GM04504 (cell line): ENCODE results near the gene OPHN1.

ENCODE experiments used
- DNase-seq: peaks from one replicate; pipeline ENCODE4 v3.0.0-alpha.2; 2012; ENCODE audit warnings: low read depth

The OPHN1 gene

DNA sequence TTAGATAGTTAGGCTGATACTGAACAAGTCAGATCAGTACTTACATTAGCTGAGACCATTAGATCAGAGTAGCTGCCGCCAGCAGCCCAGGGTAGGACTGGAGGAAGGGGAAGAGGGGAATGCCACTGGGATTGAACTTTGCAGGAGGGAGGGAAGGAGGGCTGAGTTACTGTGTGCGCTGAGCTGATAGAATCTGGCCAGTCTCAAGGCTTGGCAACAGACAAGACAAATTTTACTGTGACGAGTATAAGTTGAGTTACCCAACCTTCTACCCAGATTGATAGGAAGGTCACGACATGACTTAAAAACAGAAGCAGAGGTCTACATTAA lies 372.1 kb downstream of the OPHN1 start:
- no peak for DNase-seq

DNA sequence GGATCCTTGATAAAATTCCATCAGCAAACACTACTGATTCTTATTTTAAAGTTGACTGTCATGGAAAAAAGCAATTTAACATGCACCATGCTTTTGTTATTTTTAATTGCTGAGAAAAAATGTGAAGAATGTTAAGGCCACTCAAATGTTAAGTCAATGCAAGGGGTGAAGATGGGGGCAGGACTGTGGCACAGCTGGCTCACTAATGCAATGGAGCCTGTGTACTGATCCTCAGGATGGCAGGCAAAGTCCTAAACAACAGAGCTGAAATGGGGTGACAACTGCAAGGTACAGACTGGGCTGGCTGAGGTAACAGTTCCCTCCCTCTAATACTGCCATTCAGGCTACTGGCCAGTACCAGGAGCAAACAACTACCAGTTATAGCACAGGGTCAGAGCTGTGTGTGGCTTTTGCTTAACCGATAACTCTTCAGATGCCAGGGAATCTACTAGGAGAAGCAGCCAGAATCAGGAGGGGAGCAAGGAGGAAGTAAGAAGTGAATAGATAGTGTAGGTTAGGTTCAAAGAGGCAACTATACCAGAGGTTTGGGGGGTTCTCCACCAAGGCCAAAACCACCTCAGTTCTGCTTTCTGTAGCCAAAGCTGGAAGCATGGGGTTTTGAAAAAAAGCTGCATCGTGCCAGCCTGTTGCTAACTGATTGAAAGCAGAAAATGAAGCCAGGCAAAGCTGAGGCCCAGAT lies 372.6 kb downstream of the OPHN1 start:
- DNase-seq, result no peak

DNA sequence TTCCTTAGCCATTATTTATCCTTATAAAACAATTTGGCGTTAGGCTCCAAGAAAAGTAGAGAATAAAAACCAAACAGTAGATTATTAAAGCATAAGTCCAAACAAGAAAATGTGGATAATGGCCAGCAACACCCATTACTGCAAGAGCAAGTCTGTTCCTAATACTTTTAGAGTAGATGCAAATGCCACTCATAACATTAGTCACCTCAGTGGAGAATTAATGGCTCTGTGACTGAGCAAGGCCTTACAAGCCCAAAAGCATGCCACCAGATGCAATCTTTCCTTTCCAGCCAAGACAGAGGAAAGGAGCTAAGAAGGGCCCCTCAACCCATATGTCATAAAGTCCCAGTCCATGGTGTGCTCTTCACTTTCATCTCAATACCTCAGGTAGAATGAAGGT lies 373.8 kb downstream of the OPHN1 start:
- DNase-seq, result no peak

DNA sequence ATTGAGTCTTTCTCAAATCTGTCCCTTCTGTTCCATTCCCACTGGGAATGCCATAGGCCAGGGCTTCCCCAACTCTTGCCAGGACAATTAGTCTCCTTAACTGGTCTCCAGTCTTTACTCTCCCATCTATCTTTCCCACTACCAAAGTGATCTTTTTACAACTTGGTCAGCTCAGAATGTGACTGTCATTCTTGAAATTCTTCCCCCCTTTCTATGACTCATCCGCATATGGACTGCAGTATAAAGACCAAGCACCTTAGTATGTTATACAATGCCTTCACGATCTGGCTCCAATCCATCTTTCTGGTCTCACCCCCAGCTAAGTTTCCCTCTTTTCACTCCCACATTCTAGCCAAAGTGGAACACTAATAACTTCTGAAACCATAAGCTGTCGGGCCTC lies 383.8 kb downstream of the OPHN1 start:
- no peak for DNase-seq

DNA sequence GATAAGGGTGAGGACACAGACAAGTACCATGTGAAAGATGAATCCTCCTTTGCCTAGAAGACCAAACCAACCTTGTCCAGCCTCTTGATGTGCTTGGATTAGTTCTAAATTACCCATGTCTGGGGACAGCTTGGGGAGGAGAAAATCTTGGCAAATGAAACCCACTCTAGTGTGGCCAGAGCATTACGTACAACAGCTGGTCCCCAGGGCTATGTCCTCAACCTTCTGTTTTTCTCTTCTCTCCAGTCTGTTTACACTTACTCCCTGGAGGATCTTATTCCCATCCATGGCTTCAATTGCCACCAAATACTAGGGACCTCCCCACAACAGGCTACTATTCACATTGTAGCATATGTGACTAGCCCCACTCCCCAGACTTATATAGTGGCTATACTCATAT lies 384.5 kb downstream of the OPHN1 start:
- DNase-seq, result no peak

DNA sequence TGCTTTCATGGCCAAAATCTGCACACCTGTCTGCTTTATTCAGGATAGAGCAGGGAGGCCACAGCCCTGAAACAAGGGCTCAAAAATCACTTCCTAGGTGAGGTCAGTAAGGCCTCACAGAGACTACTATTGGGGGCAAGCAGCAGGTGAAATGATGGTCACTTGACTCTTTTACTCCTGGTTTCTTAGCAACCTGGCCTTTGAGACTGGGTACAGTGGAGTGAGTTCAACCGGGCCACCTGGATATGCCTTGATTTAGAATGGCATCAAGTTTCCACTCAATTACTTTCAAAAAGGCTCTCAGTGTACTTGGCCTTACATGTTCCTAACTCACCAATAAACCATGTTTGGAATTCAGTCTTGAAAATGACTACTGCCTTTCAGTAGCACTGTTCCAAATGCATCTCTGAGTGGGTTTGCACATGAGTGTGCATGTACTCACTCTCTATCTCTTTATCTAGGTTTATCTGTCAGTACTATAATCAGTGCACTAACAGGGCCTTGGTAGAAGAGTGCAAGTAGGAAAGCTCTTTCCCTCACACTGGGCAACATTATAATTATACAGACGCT lies 388.2 kb downstream of the OPHN1 start:
- no peak for DNase-seq

DNA sequence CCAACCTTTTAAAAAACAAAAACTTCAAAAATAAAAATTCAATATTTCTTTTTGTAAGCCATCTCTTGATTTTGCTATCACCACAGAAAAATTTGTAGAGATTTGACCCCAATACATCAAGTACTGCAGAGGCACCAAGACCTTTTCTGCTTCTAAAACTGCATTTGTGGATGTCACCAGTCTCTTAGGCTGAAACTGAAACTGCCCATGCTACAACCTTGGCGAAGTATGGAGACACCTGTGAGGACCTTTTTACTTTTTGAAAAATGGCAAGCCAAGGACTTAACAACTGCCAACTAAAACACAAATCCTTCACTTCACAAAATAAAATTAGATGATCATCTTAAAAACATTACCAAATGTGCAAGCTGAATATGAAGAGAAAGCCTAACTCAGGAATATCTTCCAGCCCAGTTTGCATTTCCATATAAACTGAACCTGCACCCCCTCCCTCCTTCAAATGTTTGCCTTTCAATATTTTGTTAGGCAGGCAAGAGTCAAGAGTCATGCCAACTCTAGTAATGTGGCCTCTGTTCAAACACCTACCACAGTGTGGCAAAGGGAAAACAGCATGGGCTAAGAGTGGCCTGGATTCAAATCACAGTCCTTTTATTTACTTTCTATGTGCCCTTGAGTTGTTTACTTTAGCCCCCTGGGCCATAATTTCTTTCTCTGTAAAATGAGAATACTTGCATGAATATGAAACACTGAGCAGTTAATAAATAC lies 389.4 kb downstream of the OPHN1 start:
- DNase-seq, result no peak

DNA sequence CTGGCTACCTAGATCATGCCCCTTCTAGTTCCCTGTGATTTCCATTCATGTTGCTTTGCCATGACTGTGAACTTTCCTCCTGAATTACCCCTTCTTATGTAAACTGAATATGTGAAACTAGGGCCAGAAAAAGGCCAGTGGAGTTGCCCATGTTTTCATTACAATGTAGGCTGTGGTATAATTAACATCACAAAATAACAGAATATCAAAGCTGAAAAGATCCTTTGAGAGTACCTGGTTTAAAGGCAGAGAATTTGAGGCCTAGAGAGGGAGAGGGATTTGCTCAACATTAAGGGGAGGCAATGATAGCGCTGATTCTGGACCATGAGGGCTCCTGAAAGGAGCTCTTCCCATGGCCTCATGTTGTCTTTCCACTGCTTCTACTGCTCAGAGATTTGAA lies 392.2 kb downstream of the OPHN1 start:
- no peak for DNase-seq

DNA sequence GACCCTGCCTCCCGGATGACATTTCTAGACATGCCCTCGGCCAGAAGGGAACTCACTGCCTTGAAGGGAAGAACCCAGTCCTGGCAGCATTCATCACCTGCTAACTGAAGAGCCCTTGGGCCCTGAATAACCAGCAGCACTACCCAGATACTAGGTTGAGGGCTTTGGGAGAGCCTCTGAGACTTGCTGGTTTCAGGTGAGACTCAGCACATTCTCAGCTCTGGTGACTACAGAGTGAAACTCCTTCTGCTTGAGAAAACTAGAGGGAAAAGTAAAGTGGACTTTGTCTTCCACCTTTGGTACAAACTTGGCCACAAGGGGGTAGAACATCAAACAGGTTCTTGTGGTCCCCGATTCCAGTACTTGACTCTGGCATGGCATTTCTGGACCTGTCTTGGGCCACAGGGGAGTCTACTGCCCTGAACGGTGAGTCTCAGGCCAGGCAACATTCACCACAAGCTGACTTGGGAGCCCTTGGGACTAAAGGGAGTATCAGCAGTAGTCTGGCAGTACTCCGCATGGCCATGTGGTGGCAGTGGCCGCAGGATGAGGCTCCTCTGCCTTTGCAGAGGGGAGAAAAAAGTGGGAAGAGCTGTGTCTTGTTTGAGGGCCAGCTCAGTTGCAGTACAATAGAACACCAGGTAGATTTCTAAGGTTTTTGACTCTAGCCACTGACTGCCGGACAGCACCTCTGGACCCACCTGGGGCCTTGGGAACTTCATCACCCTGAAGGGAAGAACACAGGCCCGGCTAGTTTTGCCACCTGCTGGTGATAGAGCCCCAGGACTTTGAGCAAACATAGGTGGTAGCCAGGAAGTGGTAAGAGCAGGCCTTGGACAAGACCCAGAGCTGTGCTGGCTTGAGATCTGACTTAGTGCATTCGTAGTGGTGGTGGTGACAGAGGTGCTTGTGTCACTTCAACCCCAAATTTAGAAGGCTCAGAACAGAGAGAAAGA lies 414.8 kb downstream of the OPHN1 start:
- peak; percentile 10 for DNase-seq

DNA sequence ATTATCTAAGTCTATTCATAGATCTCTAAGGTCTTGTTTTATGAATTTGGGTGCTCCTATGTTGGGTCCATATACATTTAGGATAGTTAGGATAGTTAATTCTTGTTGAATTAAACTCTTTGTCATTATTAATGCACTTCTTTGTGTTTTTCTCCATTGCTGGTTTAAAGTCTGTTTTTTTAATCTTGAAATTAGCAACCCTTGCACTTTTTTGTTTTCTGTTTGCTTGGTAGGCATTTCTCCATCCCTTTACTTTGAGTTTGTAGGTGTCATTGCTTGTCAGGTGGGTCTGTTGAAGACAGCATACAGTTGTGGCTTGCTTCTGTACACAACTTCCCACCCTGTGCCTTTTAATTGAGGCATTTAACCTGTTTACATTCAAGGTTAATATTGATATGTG lies 434.8 kb downstream of the OPHN1 start:
- no peak for DNase-seq
